ENCODE results near the gene RTN1. TPM values are rescaled to one million over a fixed set of nuclear protein-coding genes. Genes with fewer than 3 reads are reported as not detected.

The RTN1 gene
- total and polyA plus RNA-seq, 12 donors: 0.40 to 5.5 (median 0.91) TPM

DNA sequence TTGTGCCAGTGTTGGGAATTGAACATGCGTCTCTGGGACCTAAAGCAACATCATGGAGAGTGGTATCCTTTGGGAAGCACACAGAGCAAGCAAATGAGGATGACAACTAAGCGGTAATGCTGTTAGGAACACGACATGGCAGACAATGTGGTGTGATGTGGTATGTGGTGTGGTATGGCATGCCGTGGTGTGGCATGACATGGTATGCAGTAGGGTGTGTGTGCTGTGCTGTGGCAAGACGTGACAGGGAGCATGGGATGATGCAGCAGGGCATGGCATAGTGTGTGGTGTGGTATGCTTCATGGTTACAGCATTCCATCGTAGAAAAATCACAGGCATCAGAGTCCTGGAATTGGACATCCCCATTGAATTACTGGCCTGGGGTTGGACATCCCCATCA lies 108.7 kb downstream of the RTN1 start:
- no peaks in the 10 kb centered on the region for H3K9me3 ChIP-seq
- no peak for DNase-seq
- TF ChIP-seq, protein P1, sequence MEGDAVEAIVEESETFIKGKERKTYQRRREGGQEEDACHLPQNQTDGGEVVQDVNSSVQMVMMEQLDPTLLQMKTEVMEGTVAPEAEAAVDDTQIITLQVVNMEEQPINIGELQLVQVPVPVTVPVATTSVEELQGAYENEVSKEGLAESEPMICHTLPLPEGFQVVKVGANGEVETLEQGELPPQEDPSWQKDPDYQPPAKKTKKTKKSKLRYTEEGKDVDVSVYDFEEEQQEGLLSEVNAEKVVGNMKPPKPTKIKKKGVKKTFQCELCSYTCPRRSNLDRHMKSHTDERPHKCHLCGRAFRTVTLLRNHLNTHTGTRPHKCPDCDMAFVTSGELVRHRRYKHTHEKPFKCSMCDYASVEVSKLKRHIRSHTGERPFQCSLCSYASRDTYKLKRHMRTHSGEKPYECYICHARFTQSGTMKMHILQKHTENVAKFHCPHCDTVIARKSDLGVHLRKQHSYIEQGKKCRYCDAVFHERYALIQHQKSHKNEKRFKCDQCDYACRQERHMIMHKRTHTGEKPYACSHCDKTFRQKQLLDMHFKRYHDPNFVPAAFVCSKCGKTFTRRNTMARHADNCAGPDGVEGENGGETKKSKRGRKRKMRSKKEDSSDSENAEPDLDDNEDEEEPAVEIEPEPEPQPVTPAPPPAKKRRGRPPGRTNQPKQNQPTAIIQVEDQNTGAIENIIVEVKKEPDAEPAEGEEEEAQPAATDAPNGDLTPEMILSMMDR (IDR thresholded peaks at IDR 0.05): no peak
- no peak for ATAC-seq
- no peak overlapping the region for H3K27ac ChIP-seq
- H3K4me3 ChIP-seq: no peak overlapping the region
- H3K27me3 ChIP-seq: no peaks in the 10 kb centered on the region
- intact Hi-C loops (cut with DNase I): no loop called here
- WGBS, 2 donors: 81 to 87% methylated on average over 6 of the region's 6 CpGs
- H3K36me3 ChIP-seq: no peaks in the 10 kb centered on the region
- H3K4me1 ChIP-seq: no peaks in the 10 kb centered on the region

DNA sequence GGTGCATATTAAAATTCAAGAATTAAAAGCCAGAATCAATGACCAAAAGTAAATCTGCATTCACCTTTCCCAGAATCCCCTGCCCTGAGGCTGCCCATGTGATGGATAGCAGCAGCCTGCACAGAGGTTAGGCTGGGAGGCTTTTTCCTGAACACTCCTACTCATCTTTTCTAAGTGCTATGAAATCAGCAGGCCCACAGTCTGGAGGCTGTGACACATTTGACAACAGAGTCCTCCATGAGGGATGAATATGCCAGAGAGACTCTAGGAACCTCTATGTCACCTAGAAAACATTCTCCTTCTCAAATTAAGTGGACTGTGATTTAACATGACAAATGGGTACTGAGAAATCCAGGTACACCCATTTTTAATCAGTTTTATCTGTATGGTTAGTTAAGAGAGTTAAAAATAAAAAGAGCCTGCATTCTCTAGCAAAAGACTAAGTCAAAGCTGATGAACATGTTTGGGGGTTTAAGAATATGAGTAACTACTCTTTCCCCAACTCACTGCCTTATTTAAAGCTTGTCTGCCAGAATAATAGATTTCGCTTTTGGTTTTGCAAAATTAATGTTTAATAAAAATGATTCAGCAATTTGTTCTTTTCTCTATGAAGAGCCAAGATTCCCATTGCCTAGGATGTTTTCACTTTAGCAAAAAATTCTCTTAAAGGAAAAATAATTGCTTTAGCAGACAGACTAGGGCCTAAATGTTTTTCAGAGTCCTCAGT lies 115.0 kb downstream of the RTN1 start:
- H3K27me3 ChIP-seq: no peaks in the 10 kb centered on the region
- H3K4me1 ChIP-seq: no peaks in the 10 kb centered on the region
- TF ChIP-seq, protein P1 (IDR thresholded peaks at IDR 0.05): no peak
- no peak for DNase-seq
- WGBS, 2 donors: 82 to 89% methylated on average over 1 of the region's 1 CpG
- ATAC-seq: no peak
- no peaks in the 10 kb centered on the region for H3K36me3 ChIP-seq
- H3K9me3 ChIP-seq: no peaks in the 10 kb centered on the region
- H3K4me3 ChIP-seq: no peak overlapping the region
- intact Hi-C loops (cut with DNase I): no loop called here
- no peak overlapping the region for H3K27ac ChIP-seq

GRCh38 chr14:59754256-59754655 lies 116.3 kb downstream of the RTN1 start:
- no peaks in the 10 kb centered on the region for H3K9me3 ChIP-seq
- H3K36me3 ChIP-seq: no peaks in the 10 kb centered on the region
- DNase-seq (no peak), ATAC-seq (no peak)
- no peak overlapping the region for H3K27ac ChIP-seq
- WGBS, 2 donors: 71% methylated on average over 4 of the region's 4 CpGs
- H3K4me3 ChIP-seq: no peak overlapping the region
- TF ChIP-seq, protein P1 (IDR thresholded peaks at IDR 0.05): no peak
- H3K27me3 ChIP-seq: no peaks in the 10 kb centered on the region
- no peaks in the 10 kb centered on the region for H3K4me1 ChIP-seq
- intact Hi-C loops (cut with DNase I): no loop called here

DNA sequence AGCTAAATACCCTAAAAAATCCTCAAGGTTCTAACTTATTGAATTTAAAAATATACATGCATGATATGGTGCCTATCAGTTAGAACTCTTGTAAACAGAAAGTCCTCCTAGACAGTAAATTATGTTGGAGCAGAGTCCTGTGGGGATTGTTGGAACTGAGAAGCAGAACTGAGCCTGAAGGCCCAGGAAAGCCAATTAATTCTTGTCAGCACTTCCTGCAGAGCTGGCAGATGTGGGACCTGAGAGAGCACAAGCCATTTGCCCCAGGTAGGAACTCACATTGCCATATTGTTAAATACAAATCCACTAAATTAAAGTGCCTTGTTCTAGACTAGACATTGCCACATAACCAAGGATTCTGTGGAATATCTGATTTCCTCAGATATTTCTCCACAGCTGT lies 117.1 kb downstream of the RTN1 start:
- Histone ChIP-seq H3K27ac (no peak overlapping the region), H3K4me1 (no peaks in the 10 kb centered on the region), H3K36me3 (no peaks in the 10 kb centered on the region), H3K9me3 (no peaks in the 10 kb centered on the region), H3K4me3 (no peak overlapping the region), H3K27me3 (no peaks in the 10 kb centered on the region)
- ATAC-seq (no peak), DNase-seq (no peak)
- TF ChIP-seq, protein P1 (IDR thresholded peaks at IDR 0.05): no peak
- intact Hi-C loops (cut with DNase I): no loop called here
